Testis (tissue), 2 donors: Measurements from ENCODE around the gene COLEC11.

Source experiments
- POLR2A ChIP-seq: fragments of 450-650 bp; IDR thresholded peaks from one replicate; pipeline ENCODE4 v1.6.1; 2017; ENCODE audit warnings: antibody characterized with exemption, mild to moderate bottlenecking, moderate library complexity
- TF ChIP-seq, protein P1 (sequence below), 3 experiments: fragments of 450-650 bp in 2 of 3; fragments of 200-600 bp in 1 of 3; sonication (generic) in 1 of 3; IDR thresholded peaks; one replicate each; pipeline ENCODE4 v1.5.1; 2016 to 2019; ENCODE audit warnings: antibody characterized with exemption in 3 of 3, mild to moderate bottlenecking in 2 of 3, moderate library complexity in 1 of 3

DNA sequence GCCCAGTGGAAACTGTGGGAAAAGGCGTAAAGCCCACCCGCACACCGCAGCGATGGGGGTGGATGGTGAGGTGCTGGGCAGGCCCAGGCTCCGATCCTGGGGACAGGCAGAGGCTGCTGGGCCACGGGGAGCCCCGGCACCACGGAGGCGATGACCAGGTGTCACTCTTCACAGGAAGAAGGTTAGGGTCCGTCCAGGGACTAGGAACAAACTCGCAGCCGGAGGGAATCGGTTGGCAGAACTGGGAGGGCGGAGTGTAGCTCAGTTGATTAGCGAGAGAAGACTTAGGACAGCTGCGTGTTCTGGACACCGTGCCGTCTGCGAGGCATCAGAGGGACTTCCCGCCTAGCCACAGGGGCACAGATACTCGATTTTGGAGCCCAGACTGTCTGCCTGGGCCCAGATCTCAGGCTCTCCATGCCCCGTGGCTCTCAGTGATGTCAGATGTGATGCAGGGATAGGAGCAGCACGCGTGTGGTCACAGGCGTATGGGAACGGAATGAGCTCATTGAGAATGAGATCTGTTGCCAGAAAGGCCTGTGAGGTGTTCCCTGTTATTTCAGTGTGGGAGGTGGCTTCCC lies 47.0 kb downstream of the COLEC11 start:
- no peak for TF ChIP-seq POLR2A
- TF ChIP-seq, protein P1, sequence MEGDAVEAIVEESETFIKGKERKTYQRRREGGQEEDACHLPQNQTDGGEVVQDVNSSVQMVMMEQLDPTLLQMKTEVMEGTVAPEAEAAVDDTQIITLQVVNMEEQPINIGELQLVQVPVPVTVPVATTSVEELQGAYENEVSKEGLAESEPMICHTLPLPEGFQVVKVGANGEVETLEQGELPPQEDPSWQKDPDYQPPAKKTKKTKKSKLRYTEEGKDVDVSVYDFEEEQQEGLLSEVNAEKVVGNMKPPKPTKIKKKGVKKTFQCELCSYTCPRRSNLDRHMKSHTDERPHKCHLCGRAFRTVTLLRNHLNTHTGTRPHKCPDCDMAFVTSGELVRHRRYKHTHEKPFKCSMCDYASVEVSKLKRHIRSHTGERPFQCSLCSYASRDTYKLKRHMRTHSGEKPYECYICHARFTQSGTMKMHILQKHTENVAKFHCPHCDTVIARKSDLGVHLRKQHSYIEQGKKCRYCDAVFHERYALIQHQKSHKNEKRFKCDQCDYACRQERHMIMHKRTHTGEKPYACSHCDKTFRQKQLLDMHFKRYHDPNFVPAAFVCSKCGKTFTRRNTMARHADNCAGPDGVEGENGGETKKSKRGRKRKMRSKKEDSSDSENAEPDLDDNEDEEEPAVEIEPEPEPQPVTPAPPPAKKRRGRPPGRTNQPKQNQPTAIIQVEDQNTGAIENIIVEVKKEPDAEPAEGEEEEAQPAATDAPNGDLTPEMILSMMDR (IDR thresholded peaks at IDR 0.05), result no peak
